ENCODE measurements around the gene NRP1.

GRCh38 chr10:33263453-33263852 lies 71.0 kb downstream of the NRP1 start:
- TF ChIP-seq CTCF (IDR thresholded peaks at IDR 0.05): no peak
- TF ChIP-seq POLR2A (IDR thresholded peaks at IDR 0.05): no peak
